GM19452 (cell line): ENCODE results near the gene FOXG1.

Source experiments
- ATAC-seq: cut with Tn5 transposase; IDR thresholded peaks from one replicate; pipeline ENCODE4 v1.9.1; 2021; ENCODE audit not compliant: unreplicated experiment

FOXG1 gene

GRCh38 chr14:28761438-28762291 is 4.9 kb upstream of the FOXG1 start:
- ATAC-seq, result no peak

GRCh38 chr14:28762303-28762954 is 4.2 kb upstream of the FOXG1 start:
- ATAC-seq, result no peak

- ATAC-seq, result no peak
Observed at GRCh38 chr14:28762955-28763326, 3.6 kb upstream of the FOXG1 start.

GRCh38 chr14:28763751-28764256 is 2.8 kb upstream of the FOXG1 start:
- ATAC-seq, result no peak

GRCh38 chr14:28764257-28765160 is 2.1 kb upstream of the FOXG1 start:
- no peak for ATAC-seq

GRCh38 chr14:28765169-28765830 is 1.3 kb upstream of the FOXG1 start:
- no peak for ATAC-seq

GRCh38 chr14:28765831-28766468 is 637 bp upstream of the FOXG1 start:
- ATAC-seq, result no peak

GRCh38 chr14:28767030-28767852 is 654 bp downstream of the FOXG1 start:
- no peak for ATAC-seq

GRCh38 chr14:28767853-28768741 is 1.5 kb downstream of the FOXG1 start:
- ATAC-seq, result no peak

- no peak for ATAC-seq
Observed at GRCh38 chr14:28769276-28769880, 2.8 kb downstream of the FOXG1 start.

- ATAC-seq, result no peak
Observed at GRCh38 chr14:28770061-28770460, 3.5 kb downstream of the FOXG1 start.

- ATAC-seq, result no peak
Observed at GRCh38 chr14:28770630-28771029, 4.0 kb downstream of the FOXG1 start.

GRCh38 chr14:28771168-28771567 is 4.6 kb downstream of the FOXG1 start:
- no peak for ATAC-seq

- no peak for ATAC-seq
Observed at GRCh38 chr14:28772613-28773012, 6.0 kb downstream of the FOXG1 start.

- ATAC-seq, result no peak
Observed at GRCh38 chr14:28773176-28773575, 6.6 kb downstream of the FOXG1 start.

- no peak for ATAC-seq
Observed at GRCh38 chr14:28773861-28774691, 7.5 kb downstream of the FOXG1 start.
